Common myeloid progenitor, CD34-positive (primary cell): Measurements from ENCODE around the gene EMC6.
"Not testable (repeated sequence)": the region's sequence is repeated elsewhere in the genome, so short reads cannot be mapped to it uniquely, and the experiment has no call there.

ENCODE experiments used
- CTCF ChIA-PET: fragments of 350-600 bp; sonication (Branson Sonifier 250); formaldehyde crosslinking; loops from one replicate; lab custom pipeline; 2021; ENCODE audit warnings: antibody characterized with exemption; lab: Charles Lee
- POLR2A ChIA-PET: fragments of 350-600 bp; sonication (Branson Sonifier 250); formaldehyde crosslinking; loops from one replicate; lab custom pipeline; 2021; ENCODE audit warnings: antibody characterized with exemption; lab: Charles Lee
- DNase-seq, 3 donors: peaks; one replicate each; pipeline versions ENCODE4 v3.0.0 to v3.0.0-alpha.2; 2013
- H3K27ac ChIP-seq, 2 experiments: 1 replicate in 1 of 2; 2 replicates in 1 of 2; pipeline ENCODE4 v1.7.0; 2013; ENCODE audit warnings: inconsistent platforms in 2 of 2, low read length in 2 of 2, mild to moderate bottlenecking in 2 of 2, low read depth in 1 of 2, moderate library complexity in 1 of 2; ENCODE audit not compliant: severe bottlenecking in 2 of 2, insufficient read depth in 1 of 2, poor library complexity in 1 of 2
- H3K27me3 ChIP-seq, 5 experiments: replicated peaks in 2 of 5; 1 replicate in 3 of 5; 2 replicates in 2 of 5; pipeline versions ENCODE4 v1.6.1 to v1.7.0; 2013; ENCODE audit warnings: low read length in 4 of 5, mild to moderate bottlenecking in 2 of 5, moderate library complexity in 2 of 5, inconsistent platforms in 1 of 5; ENCODE audit not compliant: insufficient read depth in 5 of 5, control insufficient read depth in 4 of 5
- H3K36me3 ChIP-seq, 4 experiments: 1 replicate in 2 of 4; 2 replicates in 2 of 4; pipeline versions ENCODE4 v1.6.1 to v1.7.0; 2013; ENCODE audit warnings: low read length in 3 of 4, control low read depth in 1 of 4, mild to moderate bottlenecking in 1 of 4; ENCODE audit not compliant: control insufficient read depth in 4 of 4, insufficient read depth in 4 of 4
- H3K4me1 ChIP-seq, 4 experiments: 1 replicate in 3 of 4; 2 replicates in 1 of 4; pipeline versions ENCODE4 v1.6.1 to v1.7.1; 2013; ENCODE audit warnings: low read length in 3 of 4, mild to moderate bottlenecking in 3 of 4, control low read depth in 1 of 4, inconsistent platforms in 1 of 4, moderate library complexity in 1 of 4; ENCODE audit not compliant: control insufficient read depth in 4 of 4, insufficient read depth in 4 of 4; ENCODE audit errors: control extremely low read depth in 1 of 4
- H3K4me3 ChIP-seq, 7 experiments: 1 replicate in 4 of 7; 2 replicates in 3 of 7; pipeline versions ENCODE4 v1.5.1 to v1.7.0; 2013; ENCODE audit warnings: mild to moderate bottlenecking in 7 of 7, low read length in 6 of 7, moderate library complexity in 6 of 7, inconsistent platforms in 2 of 7, low read depth in 2 of 7, control low read depth in 1 of 7; ENCODE audit not compliant: insufficient read depth in 4 of 7, control insufficient read depth in 1 of 7; ENCODE audit errors: extremely low read depth in 1 of 7
- H3K9me3 ChIP-seq, 5 experiments: 1 replicate in 4 of 5; 2 replicates in 1 of 5; pipeline versions ENCODE4 v1.6.1 to v1.7.1; 2013; ENCODE audit warnings: low read length in 4 of 5, mild to moderate bottlenecking in 2 of 5, inconsistent platforms in 1 of 5, low read depth in 1 of 5, moderate library complexity in 1 of 5; ENCODE audit not compliant: control insufficient read depth in 4 of 5, insufficient read depth in 2 of 5; ENCODE audit errors: control extremely low read depth in 1 of 5
- WGBS: methylation state at CpG from one replicate; pipeline ENCODE4 v1.1.5; 2013; ENCODE audit not compliant: insufficient coverage; 5-methylcytosine and 5-hydroxymethylcytosine counted together

EMC6 gene

GRCh38 chr17:3704931-3705717, 36.5 kb downstream of the EMC6 start:
- ChIA-PET POLR2A (no interaction called here), CTCF (no interaction called here)
- Histone ChIP-seq H3K27ac (no peak overlapping the region), H3K9me3 (no peaks in the 10 kb centered on the region), H3K4me3 (no peak overlapping the region), H3K4me1 (peaks cover 0 to 3% (median 0%) of the 10 kb centered on the region in 4 experiments), H3K36me3 (peaks cover 0 to 4% (median 0%) of the 10 kb centered on the region in 4 experiments), H3K27me3 (no peaks in the 10 kb centered on the region)
- DNase-seq: no peak
- 96% methylated on average over 11 of the region's 20 CpGs for WGBS

GRCh38 chr17:3705718-3705984, 37.0 kb downstream of the EMC6 start:
- POLR2A ChIA-PET, H3K27me3 ChIP-seq, DNase-seq, H3K4me3 ChIP-seq, H3K36me3 ChIP-seq, CTCF ChIA-PET, H3K9me3 ChIP-seq, H3K4me1 ChIP-seq, H3K27ac ChIP-seq: not testable (repeated sequence)
- no CpG with 5 or more reads among the region's 1 CpG for WGBS

GRCh38 chr17:3708366-3708765, 39.8 kb downstream of the EMC6 start:
- Histone ChIP-seq H3K4me1 (peaks cover 0 to 30% (median 2%) of the 10 kb centered on the region in 4 experiments), H3K4me3 (no peak overlapping the region), H3K9me3 (no peaks in the 10 kb centered on the region), H3K27me3 (no peaks in the 10 kb centered on the region), H3K36me3 (peaks cover 0 to 5% (median under 1%) of the 10 kb centered on the region in 4 experiments), H3K27ac (no peak overlapping the region)
- no peak for DNase-seq
- WGBS: 95% methylated on average over 3 of the region's 3 CpGs
- ChIA-PET CTCF (interaction anchor here (1.0 kb wide), 1 partner anchor 118 kb away, joined by 3 read pairs; no protein-coding TSS in a partner anchor), POLR2A (no interaction called here)

- Histone ChIP-seq H3K27ac (no peak overlapping the region), H3K27me3 (no peaks in the 10 kb centered on the region), H3K4me3 (no peak overlapping the region), H3K36me3 (peaks cover 3 to 20% (median 14%) of the 10 kb centered on the region in 4 experiments), H3K4me1 (peaks cover 0 to 27% (median 2%) of the 10 kb centered on the region in 4 experiments), H3K9me3 (no peaks in the 10 kb centered on the region)
- WGBS: 25% methylated on average over 2 of the region's 5 CpGs
- ChIA-PET CTCF (interaction anchor here (0.9 kb wide), 1 partner anchor 116 kb away, joined by 3 read pairs; no protein-coding TSS in a partner anchor), POLR2A (interaction anchor here (0.6 kb wide), 1 partner anchor 1075 kb away, joined by 5 read pairs; no protein-coding TSS in a partner anchor)
- peak; percentile 78 to 96 (median 94) for DNase-seq
Observed at GRCh38 chr17:3710951-3711383, 42.4 kb downstream of the EMC6 start.

GRCh38 chr17:3712811-3713463, 44.3 kb downstream of the EMC6 start:
- 40% methylated on average over 6 of the region's 13 CpGs for WGBS
- Histone ChIP-seq H3K4me3 (no peak overlapping the region), H3K27me3 (no peaks in the 10 kb centered on the region), H3K9me3 (no peaks in the 10 kb centered on the region), H3K27ac (peak overlapping the region; percentile 58 to 74), H3K36me3 (peaks cover 11 to 38% (median 27%) of the 10 kb centered on the region in 4 experiments), H3K4me1 (peaks cover 0 to 27% (median 2%) of the 10 kb centered on the region in 4 experiments)
- DNase-seq: peak; percentile 43 to 87 (median 72)
- ChIA-PET CTCF (interaction anchor here (1.6 to 2.3 kb wide), 2 partner anchors 10 to 11 kb away, joined by 8 to 11 read pairs; partner anchors contain the start of gene HASPIN), POLR2A (interaction anchor here (1.4 kb wide), 1 partner anchor 10 kb away, joined by 4 read pairs; no protein-coding TSS in a partner anchor)

- H3K4me3 ChIP-seq: no peak overlapping the region
- peaks cover 11 to 47% (median 31%) of the 10 kb centered on the region in 4 experiments for H3K36me3 ChIP-seq
- 95% methylated on average over 5 of the region's 8 CpGs for WGBS
- no peak for DNase-seq
- POLR2A ChIA-PET: no interaction called here
- CTCF ChIA-PET: interaction anchor here (1.0 to 1.4 kb wide), 2 partner anchors 11 to 33 kb away, joined by 3 read pairs; no protein-coding TSS in a partner anchor
- H3K27me3 ChIP-seq: no peaks in the 10 kb centered on the region
- no peaks in the 10 kb centered on the region for H3K9me3 ChIP-seq
- H3K4me1 ChIP-seq: peaks cover 5 to 39% (median 11%) of the 10 kb centered on the region in 4 experiments
- no peak overlapping the region for H3K27ac ChIP-seq
Observed at GRCh38 chr17:3715296-3715695, 46.7 kb downstream of the EMC6 start.
